HG03565 (cell line): ENCODE data around the gene TMEFF2.
"Not testable (repeated sequence)": the region's sequence is repeated elsewhere in the genome, so short reads cannot be mapped to it uniquely, and the experiment has no call there.

Experiments
- ATAC-seq: cut with Tn5 transposase; IDR thresholded peaks from one replicate; pipeline ENCODE4 v1.9.1; 2021; ENCODE audit warnings: mild to moderate bottlenecking, moderate library complexity; ENCODE audit not compliant: unreplicated experiment

TMEFF2 gene

GRCh38 chr2:192130312-192130711 is 64.4 kb downstream of the TMEFF2 start:
- not testable (repeated sequence) for ATAC-seq

GRCh38 chr2:192128655-192129054 is 66.1 kb downstream of the TMEFF2 start:
- ATAC-seq, result no peak

- ATAC-seq, result no peak
Measured at GRCh38 chr2:192127434-192127833, 67.3 kb downstream of the TMEFF2 start.

- ATAC-seq, result no peak
Measured at GRCh38 chr2:192126912-192127311, 67.8 kb downstream of the TMEFF2 start.

- no peak for ATAC-seq
Measured at GRCh38 chr2:192126426-192126825, 68.3 kb downstream of the TMEFF2 start.

- no peak for ATAC-seq
Measured at GRCh38 chr2:192124571-192124970, 70.2 kb downstream of the TMEFF2 start.

GRCh38 chr2:192123847-192124246 is 70.9 kb downstream of the TMEFF2 start:
- ATAC-seq, result no peak

GRCh38 chr2:192122946-192123345 is 71.8 kb downstream of the TMEFF2 start:
- ATAC-seq, result no peak

- ATAC-seq, result no peak
Measured at GRCh38 chr2:192122141-192122540, 72.6 kb downstream of the TMEFF2 start.

- no peak for ATAC-seq
Measured at GRCh38 chr2:192119536-192119935, 75.2 kb downstream of the TMEFF2 start.

- ATAC-seq, result no peak
Measured at GRCh38 chr2:192117705-192118104, 77.0 kb downstream of the TMEFF2 start.

- not testable (repeated sequence) for ATAC-seq
Measured at GRCh38 chr2:192111536-192111935, 83.2 kb downstream of the TMEFF2 start.

GRCh38 chr2:192099742-192100141 is 95.0 kb downstream of the TMEFF2 start:
- ATAC-seq, result no peak

GRCh38 chr2:192098814-192099491 is 95.8 kb downstream of the TMEFF2 start:
- peak; percentile 39 for ATAC-seq

- no peak for ATAC-seq
Measured at GRCh38 chr2:192091476-192091875, 103.3 kb downstream of the TMEFF2 start.

GRCh38 chr2:192090911-192091310 is 103.8 kb downstream of the TMEFF2 start:
- ATAC-seq, result no peak

- no peak for ATAC-seq
Measured at GRCh38 chr2:192087398-192087958, 107.3 kb downstream of the TMEFF2 start.

GRCh38 chr2:192082121-192082520 is 112.6 kb downstream of the TMEFF2 start:
- no peak for ATAC-seq

GRCh38 chr2:192080096-192080495 is 114.6 kb downstream of the TMEFF2 start:
- not testable (repeated sequence) for ATAC-seq

- ATAC-seq, result no peak
Measured at GRCh38 chr2:192073878-192074277, 120.9 kb downstream of the TMEFF2 start.

GRCh38 chr2:192072778-192073177 is 122.0 kb downstream of the TMEFF2 start:
- no peak for ATAC-seq

- ATAC-seq, result no peak
Measured at GRCh38 chr2:192072261-192072660, 122.5 kb downstream of the TMEFF2 start.

GRCh38 chr2:192070099-192070498 is 124.6 kb downstream of the TMEFF2 start:
- no peak for ATAC-seq
